Tibial nerve (tissue), 3 donors: ENCODE data around the gene GSTA3.

Experiments used
- CTCF ChIP-seq, 5 experiments: fragments of 200-600 bp in 3 of 5; fragments of 450-650 bp in 2 of 5; sonication (generic) in 3 of 5; IDR thresholded peaks; one replicate each; pipeline ENCODE4 v1.5.1; 2016 to 2019; ENCODE audit warnings: antibody characterized with exemption in 5 of 5, mild to moderate bottlenecking in 3 of 5, moderate library complexity in 2 of 5
- POLR2A ChIP-seq, 2 donors: fragments of 450-650 bp; IDR thresholded peaks; one replicate each; pipeline ENCODE4 v1.6.1; 2017; ENCODE audit warnings: antibody characterized with exemption in 2 of 2, mild to moderate bottlenecking in 2 of 2, moderate library complexity in 2 of 2

GRCh38 chr6:52910091-52910490 is 593 bp upstream of the GSTA3 start:
- TF ChIP-seq CTCF (IDR thresholded peaks at IDR 0.05) = no peak
- no peak for TF ChIP-seq POLR2A (IDR thresholded peaks at IDR 0.05)
